ENCODE measurements around the gene KRTAP20-1. TPM values are rescaled to one million over a fixed set of nuclear protein-coding genes. Genes with fewer than 3 reads are reported as not detected.

Gene KRTAP20-1
- total and polyA plus RNA-seq, 8 donors = not detected

DNA sequence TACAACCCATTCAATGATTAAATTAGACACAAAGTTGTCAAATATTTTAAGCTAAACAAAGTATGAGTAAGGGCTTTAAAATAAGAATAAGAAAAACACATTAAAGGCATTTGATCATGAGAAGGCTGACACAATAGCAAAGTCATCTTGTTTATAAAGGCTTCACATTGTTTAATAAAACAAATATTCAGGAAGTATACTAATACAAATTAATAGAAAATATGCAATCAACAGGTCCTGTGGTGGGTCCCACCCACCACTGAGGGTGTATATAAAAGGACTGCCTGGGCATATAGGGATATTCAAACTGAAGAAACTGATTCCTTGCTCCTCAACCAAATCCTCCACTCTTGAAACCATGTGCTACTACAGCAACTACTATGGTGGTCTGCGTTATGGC is 18.7 kb downstream of the KRTAP20-1 start, which contains the start of gene KRTAP20-2:
Gene KRTAP20-2, plus strand, starts transcription at position 301 of the 400 bp plus-strand sequence. Its CDS starts 58 bp downstream, at position 359.
- DNase-seq = no peak
- H3K4me1 ChIP-seq = no peaks in the 10 kb centered on the region
- intact Hi-C loops (cut with DNase I; ENCODE audit: low total_unique reads) = no loop called here
- TF ChIP-seq POLR2AphosphoS5 (IDR thresholded peaks at IDR 0.05) (no peak), EP300 (IDR thresholded peaks at IDR 0.05) (no peak), POLR2A (IDR thresholded peaks at IDR 0.05) (no peak)
- TF ChIP-seq, protein P1, sequence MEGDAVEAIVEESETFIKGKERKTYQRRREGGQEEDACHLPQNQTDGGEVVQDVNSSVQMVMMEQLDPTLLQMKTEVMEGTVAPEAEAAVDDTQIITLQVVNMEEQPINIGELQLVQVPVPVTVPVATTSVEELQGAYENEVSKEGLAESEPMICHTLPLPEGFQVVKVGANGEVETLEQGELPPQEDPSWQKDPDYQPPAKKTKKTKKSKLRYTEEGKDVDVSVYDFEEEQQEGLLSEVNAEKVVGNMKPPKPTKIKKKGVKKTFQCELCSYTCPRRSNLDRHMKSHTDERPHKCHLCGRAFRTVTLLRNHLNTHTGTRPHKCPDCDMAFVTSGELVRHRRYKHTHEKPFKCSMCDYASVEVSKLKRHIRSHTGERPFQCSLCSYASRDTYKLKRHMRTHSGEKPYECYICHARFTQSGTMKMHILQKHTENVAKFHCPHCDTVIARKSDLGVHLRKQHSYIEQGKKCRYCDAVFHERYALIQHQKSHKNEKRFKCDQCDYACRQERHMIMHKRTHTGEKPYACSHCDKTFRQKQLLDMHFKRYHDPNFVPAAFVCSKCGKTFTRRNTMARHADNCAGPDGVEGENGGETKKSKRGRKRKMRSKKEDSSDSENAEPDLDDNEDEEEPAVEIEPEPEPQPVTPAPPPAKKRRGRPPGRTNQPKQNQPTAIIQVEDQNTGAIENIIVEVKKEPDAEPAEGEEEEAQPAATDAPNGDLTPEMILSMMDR (IDR thresholded peaks at IDR 0.05) = no peak
- no peaks in the 10 kb centered on the region for H3K36me3 ChIP-seq
- no peaks in the 10 kb centered on the region for H3K27me3 ChIP-seq
- H3K27ac ChIP-seq = no peak within 1 kb of the TSS
- no peak within 1 kb of the TSS for H3K4me3 ChIP-seq
- H3K9me3 ChIP-seq = peaks cover 0 to 7% (median 4%) of the 10 kb centered on the region in 4 donors
- 86 to 100% (median 92%) methylated on average over 1 of the region's 1 CpG for WGBS, 5 donors

DNA sequence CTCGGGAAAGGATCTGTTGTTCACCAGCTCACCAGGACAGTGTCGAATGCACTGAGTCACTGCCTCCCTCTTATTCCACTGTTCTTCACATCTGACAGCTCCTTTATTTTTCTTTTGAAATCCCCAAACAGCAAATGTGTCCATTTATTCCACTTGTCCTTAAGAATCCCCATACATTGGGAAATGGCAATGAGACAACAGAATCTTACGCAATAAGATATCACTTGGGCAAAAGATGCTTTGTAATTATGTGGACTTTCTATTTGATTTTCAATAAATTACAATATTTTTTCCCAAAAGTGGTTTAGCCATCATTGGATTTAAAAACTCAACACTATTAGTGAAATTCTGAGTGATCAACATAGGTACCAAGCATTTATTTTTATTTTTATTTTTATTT is 22.5 kb downstream of the KRTAP20-1 start:
- Histone ChIP-seq H3K4me3 (no peak overlapping the region), H3K36me3 (no peaks in the 10 kb centered on the region), H3K9me3 (peaks cover 0 to 19% (median 3%) of the 10 kb centered on the region in 4 donors), H3K27ac (no peak overlapping the region), H3K27me3 (no peaks in the 10 kb centered on the region), H3K4me1 (no peaks in the 10 kb centered on the region)
- intact Hi-C loops (cut with DNase I; ENCODE audit: low total_unique reads) = no loop called here
- DNase-seq = no peak
- 80 to 90% (median 85%) methylated on average over 3 of the region's 3 CpGs for WGBS, 5 donors
- TF ChIP-seq POLR2A (IDR thresholded peaks at IDR 0.05) (no peak), POLR2AphosphoS5 (IDR thresholded peaks at IDR 0.05) (no peak), EP300 (IDR thresholded peaks at IDR 0.05) (no peak)
- TF ChIP-seq, protein P1 (IDR thresholded peaks at IDR 0.05) = no peak

DNA sequence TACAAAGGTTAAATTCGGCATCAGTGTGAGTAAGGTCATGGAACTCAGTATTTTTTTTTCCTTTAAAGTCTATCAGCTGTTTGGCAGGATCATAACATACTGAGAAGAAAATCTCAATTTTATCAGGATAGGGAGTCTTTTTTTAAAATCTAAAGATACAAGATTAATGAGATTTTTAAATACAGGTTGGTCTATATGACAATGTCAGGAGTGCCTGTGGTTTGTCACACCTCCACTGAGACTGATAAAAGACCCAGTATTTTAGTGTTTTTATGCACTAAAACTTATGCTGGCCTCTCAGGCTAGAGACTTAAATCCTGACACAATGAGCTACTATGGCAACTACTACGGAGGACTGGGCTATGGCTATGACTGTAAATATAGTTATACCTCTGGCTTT is 26.3 kb downstream of the KRTAP20-1 start, which contains the start of gene KRTAP20-3:
Gene KRTAP20-3, plus strand, starts transcription at position 301 of the 400 bp plus-strand sequence.
- H3K9me3 ChIP-seq = peaks cover 0 to 21% (median 3%) of the 10 kb centered on the region in 4 donors
- H3K36me3 ChIP-seq = no peaks in the 10 kb centered on the region
- 81 to 94% (median 87%) methylated on average over 2 of the region's 2 CpGs for WGBS, 5 donors
- DNase-seq = no peak
- TF ChIP-seq EP300 (IDR thresholded peaks at IDR 0.05) = no peak
- no peak within 1 kb of the TSS for H3K4me3 ChIP-seq
- no peaks in the 10 kb centered on the region for H3K4me1 ChIP-seq
- H3K27ac ChIP-seq = no peak within 1 kb of the TSS
- no peaks in the 10 kb centered on the region for H3K27me3 ChIP-seq
- intact Hi-C loops (cut with DNase I; ENCODE audit: low total_unique reads) = no loop called here

DNA sequence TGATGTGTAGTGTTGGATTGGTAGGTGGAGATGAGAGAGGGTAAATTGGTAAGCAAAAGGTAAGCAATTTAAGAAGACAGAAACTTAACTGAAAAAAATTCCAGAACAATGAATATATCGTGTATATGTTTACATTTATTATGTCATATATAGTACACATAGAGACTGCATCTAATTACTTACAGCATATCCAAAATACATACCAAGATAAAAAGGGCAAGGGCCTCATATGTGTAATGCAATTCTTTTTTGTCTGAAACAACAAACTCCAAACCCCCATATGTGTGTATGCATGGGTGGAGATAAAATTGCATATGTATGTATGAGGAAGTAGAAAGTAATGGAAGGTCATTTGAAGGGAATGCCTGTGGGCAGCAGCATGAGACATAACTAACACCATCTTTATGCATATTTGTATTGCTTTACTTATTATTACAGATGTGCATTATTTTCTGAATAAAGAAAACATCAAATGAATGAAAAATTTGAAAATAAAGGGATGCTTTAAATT is 30.7 kb downstream of the KRTAP20-1 start:
- Histone ChIP-seq H3K36me3 (no peaks in the 10 kb centered on the region), H3K4me1 (no peaks in the 10 kb centered on the region), H3K27ac (no peak overlapping the region), H3K9me3 (peaks cover 0 to 11% (median 0%) of the 10 kb centered on the region in 4 donors), H3K27me3 (no peaks in the 10 kb centered on the region), H3K4me3 (no peak overlapping the region)
- TF ChIP-seq EP300 (IDR thresholded peaks at IDR 0.05) (no peak), POLR2A (IDR thresholded peaks at IDR 0.05) (no peak), POLR2AphosphoS5 (IDR thresholded peaks at IDR 0.05) (no peak)
- TF ChIP-seq, protein P1 (IDR thresholded peaks at IDR 0.05) = no peak
- WGBS, 5 donors = 56 to 79% (median 69%) methylated on average over 1 of the region's 1 CpG
- intact Hi-C loops (cut with DNase I; ENCODE audit: low total_unique reads) = no loop called here
- DNase-seq = no peak

DNA sequence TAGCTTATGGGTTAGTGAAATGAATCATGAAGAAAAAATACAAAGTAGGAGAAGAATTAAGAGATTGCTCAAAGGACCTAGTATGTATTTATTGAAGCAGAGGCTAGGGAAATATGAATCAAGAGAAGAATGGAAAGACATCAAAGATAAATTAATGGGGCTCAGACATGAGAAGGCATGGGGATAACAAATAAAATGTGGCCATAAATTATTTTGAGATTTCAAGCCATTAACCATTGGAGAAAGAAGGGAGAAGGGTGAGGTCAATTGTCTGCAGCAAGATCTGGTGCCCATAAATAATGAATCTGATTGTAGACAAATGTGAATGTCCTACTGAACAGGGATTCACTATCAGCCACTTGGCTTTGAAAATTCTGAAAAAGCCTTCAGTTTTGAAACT is 36.7 kb downstream of the KRTAP20-1 start:
- Histone ChIP-seq H3K4me3 (no peak overlapping the region), H3K36me3 (no peaks in the 10 kb centered on the region), H3K27ac (no peak overlapping the region), H3K27me3 (no peaks in the 10 kb centered on the region), H3K4me1 (no peaks in the 10 kb centered on the region), H3K9me3 (no peaks in the 10 kb centered on the region)
- intact Hi-C loops (cut with DNase I; ENCODE audit: low total_unique reads) = no loop called here
- TF ChIP-seq EP300 (IDR thresholded peaks at IDR 0.05) = no peak
- TF ChIP-seq, protein P1 (IDR thresholded peaks at IDR 0.05) = no peak
- TF ChIP-seq POLR2A (IDR thresholded peaks at IDR 0.05) = no peak
- no peak for TF ChIP-seq POLR2AphosphoS5 (IDR thresholded peaks at IDR 0.05)
- no peak for DNase-seq
